VCaP (cell line): ENCODE results near the gene FGF19.

Experiments
- H3K27ac ChIP-seq: fragments of 450-650 bp; 2 replicates; pipeline ENCODE4 v1.5.1; 2017
- CTCF ChIP-seq: fragments of 450-650 bp; conservative IDR thresholded peaks from 2 replicates; pipeline ENCODE4 v1.5.1; 2017; ENCODE audit warnings: mild to moderate bottlenecking, moderate library complexity

The FGF19 gene

GRCh38 chr11:69651834-69652620, 51.8 kb downstream of the FGF19 start:
- H3K27ac ChIP-seq, result peak overlapping the region; percentile 100
- TF ChIP-seq CTCF, result no peak

GRCh38 chr11:69650832-69651344, 52.9 kb downstream of the FGF19 start:
- no peak for TF ChIP-seq CTCF
- H3K27ac ChIP-seq, result peak overlapping the region; percentile 100

GRCh38 chr11:69650081-69650831, 53.6 kb downstream of the FGF19 start:
- TF ChIP-seq CTCF, result no peak
- peak overlapping the region; percentile 100 for H3K27ac ChIP-seq

- no peak for TF ChIP-seq CTCF
- H3K27ac ChIP-seq, result peak overlapping the region; percentile 100
Observed at GRCh38 chr11:69649576-69649900, 54.3 kb downstream of the FGF19 start.

GRCh38 chr11:69648679-69649575, 54.9 kb downstream of the FGF19 start:
- TF ChIP-seq CTCF, result no peak
- H3K27ac ChIP-seq, result peak overlapping the region; percentile 100
